ENCODE data around the gene CHADL.
A peak's percentile ranks its signal among the peaks of the same experiment; 100 is the strongest.

Gene CHADL

DNA sequence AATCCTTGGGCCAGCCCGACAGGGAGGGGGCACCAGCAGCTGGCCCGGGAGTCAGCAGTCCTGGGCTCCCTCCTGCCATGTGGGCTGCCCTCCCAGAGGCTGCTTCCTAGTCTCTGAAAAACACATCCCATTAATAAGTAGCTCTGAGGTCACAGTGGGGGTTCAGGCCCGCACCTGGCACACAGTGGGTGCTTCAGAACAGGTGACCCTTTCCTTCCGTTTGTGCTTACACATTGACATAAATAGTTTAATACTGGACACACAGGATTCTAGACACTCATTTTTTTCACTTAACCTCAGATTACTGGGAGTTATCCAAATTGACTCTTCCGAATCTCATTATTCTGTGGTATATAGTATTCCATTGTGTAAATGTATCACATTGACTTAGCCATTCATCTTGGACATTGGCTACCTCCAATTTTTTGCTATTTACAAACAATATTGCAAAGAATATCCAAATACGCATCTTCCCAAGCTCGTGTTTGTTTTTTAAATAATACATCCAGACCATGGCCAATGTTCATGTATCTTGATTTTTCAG, 474 bp upstream of the CHADL start:
- ChIA-PET POLR2A (no interaction called here), CTCF (no interaction called here)
- no peaks in the 10 kb centered on the region for H3K4me1 ChIP-seq (ENCODE audit: control insufficient read depth, insufficient read depth, low read length)
- TF ChIP-seq ZNF37A (tag by site-specific recombination; IDR thresholded peaks at IDR 0.05) (no peak), ZBTB20 (tag by site-specific recombination; IDR thresholded peaks at IDR 0.05) (peak; percentile 31; the same call in 1 of the 2 replicates), KLF1 (tag by site-specific recombination; IDR thresholded peaks at IDR 0.05) (0 out of 2 replicates have a peak, but pooled peaks have one; percentile 16), ZNF146 (tag by site-specific recombination; IDR thresholded peaks at IDR 0.05) (peak; percentile 99)
- peaks cover 0 to 13% of the 10 kb centered on the region in 2 experiments; a peak in 2 of 3 replicates for H3K36me3 ChIP-seq (ENCODE audit: control insufficient read depth in 2 of 2, insufficient read depth in 1 of 2, low read length in 2 of 2)
- H3K4me3 ChIP-seq (ENCODE audit: low read depth, low read length): no peak overlapping the region
- H3K27ac ChIP-seq (ENCODE audit: extremely low read depth, low read depth, low read length): no peak overlapping the region
- no peaks in the 10 kb centered on the region for H3K9me3 ChIP-seq (ENCODE audit: control insufficient read depth, insufficient read depth, low read depth, low read length)

- CTCF ChIA-PET: interaction anchor here (0.6 kb wide), 2 partner anchors 216 to 317 kb away, joined by 3 read pairs; no protein-coding TSS in a partner anchor
- POLR2A ChIA-PET: no interaction called here
- H3K9me3 ChIP-seq (ENCODE audit: control insufficient read depth, insufficient read depth, low read depth, low read length): no peaks in the 10 kb centered on the region
- no peak overlapping the region for H3K4me3 ChIP-seq (ENCODE audit: low read depth, low read length)
- peaks cover 3% of the 10 kb centered on the region; the same call in 1 of the 2 replicates for H3K4me1 ChIP-seq (ENCODE audit: control insufficient read depth, insufficient read depth, low read length)
- no peaks in the 10 kb centered on the region; a peak in 1 of 3 replicates for H3K36me3 ChIP-seq (ENCODE audit: control insufficient read depth in 2 of 2, insufficient read depth in 1 of 2, low read length in 2 of 2)
- H3K27ac ChIP-seq (ENCODE audit: extremely low read depth, low read depth, low read length): no peak overlapping the region
- TF ChIP-seq ZNF837 (tag by site-specific recombination; IDR thresholded peaks at IDR 0.05) (no peak), ZNF747 (tag by site-specific recombination; IDR thresholded peaks at IDR 0.05) (no peak), ZNF423 (tag by site-specific recombination; IDR thresholded peaks at IDR 0.05) (no peak), ZSCAN5A (tag by site-specific recombination; IDR thresholded peaks at IDR 0.05) (no peak), ZNF600 (tag by site-specific recombination; IDR thresholded peaks at IDR 0.05) (no peak), TCF7L2 (IDR thresholded peaks at IDR 0.05; ENCODE audit: borderline replicate concordance, low read depth, low read length) (no peak), GLI4 (tag by site-specific recombination; IDR thresholded peaks at IDR 0.05) (no peak), ZNF157 (tag by site-specific recombination; IDR thresholded peaks at IDR 0.05) (no peak), REPIN1 (tag by site-specific recombination; IDR thresholded peaks at IDR 0.05; ENCODE audit: low read depth) (no peak), ZNF114 (tag by site-specific recombination; IDR thresholded peaks at IDR 0.05) (no peak), ZBTB6 (tag by site-specific recombination; IDR thresholded peaks at IDR 0.05) (no peak), ZNF280D (tag by site-specific recombination; IDR thresholded peaks at IDR 0.05) (no peak)
- TF ChIP-seq, protein P1, sequence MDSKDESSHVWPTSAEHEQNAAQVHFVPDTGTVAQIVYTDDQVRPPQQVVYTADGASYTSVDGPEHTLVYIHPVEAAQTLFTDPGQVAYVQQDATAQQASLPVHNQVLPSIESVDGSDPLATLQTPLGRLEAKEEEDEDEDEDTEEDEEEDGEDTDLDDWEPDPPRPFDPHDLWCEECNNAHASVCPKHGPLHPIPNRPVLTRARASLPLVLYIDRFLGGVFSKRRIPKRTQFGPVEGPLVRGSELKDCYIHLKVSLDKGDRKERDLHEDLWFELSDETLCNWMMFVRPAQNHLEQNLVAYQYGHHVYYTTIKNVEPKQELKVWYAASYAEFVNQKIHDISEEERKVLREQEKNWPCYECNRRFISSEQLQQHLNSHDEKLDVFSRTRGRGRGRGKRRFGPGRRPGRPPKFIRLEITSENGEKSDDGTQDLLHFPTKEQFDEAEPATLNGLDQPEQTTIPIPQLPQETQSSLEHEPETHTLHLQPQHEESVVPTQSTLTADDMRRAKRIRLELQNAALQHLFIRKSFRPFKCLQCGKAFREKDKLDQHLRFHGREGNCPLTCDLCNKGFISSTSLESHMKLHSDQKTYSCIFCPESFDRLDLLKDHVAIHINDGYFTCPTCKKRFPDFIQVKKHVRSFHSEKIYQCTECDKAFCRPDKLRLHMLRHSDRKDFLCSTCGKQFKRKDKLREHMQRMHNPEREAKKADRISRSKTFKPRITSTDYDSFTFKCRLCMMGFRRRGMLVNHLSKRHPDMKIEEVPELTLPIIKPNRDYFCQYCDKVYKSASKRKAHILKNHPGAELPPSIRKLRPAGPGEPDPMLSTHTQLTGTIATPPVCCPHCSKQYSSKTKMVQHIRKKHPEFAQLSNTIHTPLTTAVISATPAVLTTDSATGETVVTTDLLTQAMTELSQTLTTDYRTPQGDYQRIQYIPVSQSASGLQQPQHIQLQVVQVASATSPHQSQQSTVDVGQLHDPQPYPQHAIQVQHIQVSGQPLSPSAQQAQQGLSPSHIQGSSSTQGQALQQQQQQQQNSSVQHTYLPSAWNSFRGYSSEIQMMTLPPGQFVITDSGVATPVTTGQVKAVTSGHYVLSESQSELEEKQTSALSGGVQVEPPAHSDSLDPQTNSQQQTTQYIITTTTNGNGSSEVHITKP (tag by site-specific recombination; IDR thresholded peaks at IDR 0.05): no peak
- TF ChIP-seq, protein P2, sequence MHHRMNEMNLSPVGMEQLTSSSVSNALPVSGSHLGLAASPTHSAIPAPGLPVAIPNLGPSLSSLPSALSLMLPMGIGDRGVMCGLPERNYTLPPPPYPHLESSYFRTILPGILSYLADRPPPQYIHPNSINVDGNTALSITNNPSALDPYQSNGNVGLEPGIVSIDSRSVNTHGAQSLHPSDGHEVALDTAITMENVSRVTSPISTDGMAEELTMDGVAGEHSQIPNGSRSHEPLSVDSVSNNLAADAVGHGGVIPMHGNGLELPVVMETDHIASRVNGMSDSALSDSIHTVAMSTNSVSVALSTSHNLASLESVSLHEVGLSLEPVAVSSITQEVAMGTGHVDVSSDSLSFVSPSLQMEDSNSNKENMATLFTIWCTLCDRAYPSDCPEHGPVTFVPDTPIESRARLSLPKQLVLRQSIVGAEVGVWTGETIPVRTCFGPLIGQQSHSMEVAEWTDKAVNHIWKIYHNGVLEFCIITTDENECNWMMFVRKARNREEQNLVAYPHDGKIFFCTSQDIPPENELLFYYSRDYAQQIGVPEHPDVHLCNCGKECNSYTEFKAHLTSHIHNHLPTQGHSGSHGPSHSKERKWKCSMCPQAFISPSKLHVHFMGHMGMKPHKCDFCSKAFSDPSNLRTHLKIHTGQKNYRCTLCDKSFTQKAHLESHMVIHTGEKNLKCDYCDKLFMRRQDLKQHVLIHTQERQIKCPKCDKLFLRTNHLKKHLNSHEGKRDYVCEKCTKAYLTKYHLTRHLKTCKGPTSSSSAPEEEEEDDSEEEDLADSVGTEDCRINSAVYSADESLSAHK (tag by site-specific recombination; IDR thresholded peaks at IDR 0.05): no peak
- TF ChIP-seq, protein P3, sequence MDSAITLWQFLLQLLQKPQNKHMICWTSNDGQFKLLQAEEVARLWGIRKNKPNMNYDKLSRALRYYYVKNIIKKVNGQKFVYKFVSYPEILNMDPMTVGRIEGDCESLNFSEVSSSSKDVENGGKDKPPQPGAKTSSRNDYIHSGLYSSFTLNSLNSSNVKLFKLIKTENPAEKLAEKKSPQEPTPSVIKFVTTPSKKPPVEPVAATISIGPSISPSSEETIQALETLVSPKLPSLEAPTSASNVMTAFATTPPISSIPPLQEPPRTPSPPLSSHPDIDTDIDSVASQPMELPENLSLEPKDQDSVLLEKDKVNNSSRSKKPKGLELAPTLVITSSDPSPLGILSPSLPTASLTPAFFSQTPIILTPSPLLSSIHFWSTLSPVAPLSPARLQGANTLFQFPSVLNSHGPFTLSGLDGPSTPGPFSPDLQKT (IDR thresholded peaks at IDR 0.05; ENCODE audit: borderline replicate concordance, low read depth, low read length): no peak
These were observed 1.1 kb downstream of the CHADL start for GRCh38 chr22:41239443-41240128.

Measured in HEK293 (cell line).